A172 (cell line): ENCODE data around the gene TGFBR3. TPM values are rescaled to one million over a fixed set of nuclear protein-coding genes. Genes with fewer than 3 reads are reported as not detected.

Experiments
- DNase-seq: peaks from one replicate; pipeline ENCODE4 v3.0.0-alpha.2; 2015; ENCODE audit warnings: low spot score
- total RNA-seq: library from RNA; depleted of rRNA; stranded (reverse); fragments of >200 nt; shearing (Covaris generic); gene quantifications from 2 replicates; pipeline ENCODE4 v1.2.3, GENCODE V29; 2014

Gene TGFBR3
- total RNA-seq, 1 experiment from 2014 or later, result 9.5 TPM

GRCh38 chr1:91799159-91799558, 86.8 kb downstream of the TGFBR3 start:
- DNase-seq, result no peak

- DNase-seq, result no peak
These were observed 87.2 kb downstream of the TGFBR3 start for GRCh38 chr1:91798740-91799139.

GRCh38 chr1:91798241-91798648, 87.7 kb downstream of the TGFBR3 start:
- DNase-seq, result no peak

GRCh38 chr1:91797164-91797563, 88.8 kb downstream of the TGFBR3 start:
- DNase-seq, result no peak

- no peak for DNase-seq
These were observed 89.6 kb downstream of the TGFBR3 start for GRCh38 chr1:91796390-91796654.

- peak; percentile 58 for DNase-seq
These were observed 90.2 kb downstream of the TGFBR3 start for GRCh38 chr1:91795591-91796389.

- DNase-seq, result no peak
These were observed 92.1 kb downstream of the TGFBR3 start for GRCh38 chr1:91793877-91794276.

GRCh38 chr1:91793189-91793588, 92.8 kb downstream of the TGFBR3 start:
- DNase-seq, result no peak

- DNase-seq, result no peak
These were observed 93.4 kb downstream of the TGFBR3 start for GRCh38 chr1:91792489-91793071.

GRCh38 chr1:91791691-91792488, 94.1 kb downstream of the TGFBR3 start:
- no peak for DNase-seq

- no peak for DNase-seq
These were observed 94.8 kb downstream of the TGFBR3 start for GRCh38 chr1:91791103-91791502.

GRCh38 chr1:91790392-91790791, 95.6 kb downstream of the TGFBR3 start:
- no peak for DNase-seq

- no peak for DNase-seq
These were observed 96.5 kb downstream of the TGFBR3 start for GRCh38 chr1:91789273-91789997.

GRCh38 chr1:91787919-91788318, 98.0 kb downstream of the TGFBR3 start:
- no peak for DNase-seq

- DNase-seq, result no peak
These were observed 101.3 kb downstream of the TGFBR3 start for GRCh38 chr1:91784616-91785015.

GRCh38 chr1:91784191-91784590, 101.8 kb downstream of the TGFBR3 start:
- no peak for DNase-seq

- no peak for DNase-seq
These were observed 102.4 kb downstream of the TGFBR3 start for GRCh38 chr1:91783423-91784170.

GRCh38 chr1:91781901-91782622, 103.9 kb downstream of the TGFBR3 start:
- no peak for DNase-seq

GRCh38 chr1:91781371-91781825, 104.6 kb downstream of the TGFBR3 start:
- peak; percentile 33 for DNase-seq

- no peak for DNase-seq
These were observed 106.4 kb downstream of the TGFBR3 start for GRCh38 chr1:91779548-91780021.

- no peak for DNase-seq
These were observed 107.0 kb downstream of the TGFBR3 start for GRCh38 chr1:91778964-91779363.
